OCI-M1 (cell line): Measurements from ENCODE around the gene VWA3A.

Experiments
- DNase-seq: peaks from one replicate; lab custom pipeline; 2025; lab: John Stamatoyannopoulos, UW

VWA3A gene

DNA sequence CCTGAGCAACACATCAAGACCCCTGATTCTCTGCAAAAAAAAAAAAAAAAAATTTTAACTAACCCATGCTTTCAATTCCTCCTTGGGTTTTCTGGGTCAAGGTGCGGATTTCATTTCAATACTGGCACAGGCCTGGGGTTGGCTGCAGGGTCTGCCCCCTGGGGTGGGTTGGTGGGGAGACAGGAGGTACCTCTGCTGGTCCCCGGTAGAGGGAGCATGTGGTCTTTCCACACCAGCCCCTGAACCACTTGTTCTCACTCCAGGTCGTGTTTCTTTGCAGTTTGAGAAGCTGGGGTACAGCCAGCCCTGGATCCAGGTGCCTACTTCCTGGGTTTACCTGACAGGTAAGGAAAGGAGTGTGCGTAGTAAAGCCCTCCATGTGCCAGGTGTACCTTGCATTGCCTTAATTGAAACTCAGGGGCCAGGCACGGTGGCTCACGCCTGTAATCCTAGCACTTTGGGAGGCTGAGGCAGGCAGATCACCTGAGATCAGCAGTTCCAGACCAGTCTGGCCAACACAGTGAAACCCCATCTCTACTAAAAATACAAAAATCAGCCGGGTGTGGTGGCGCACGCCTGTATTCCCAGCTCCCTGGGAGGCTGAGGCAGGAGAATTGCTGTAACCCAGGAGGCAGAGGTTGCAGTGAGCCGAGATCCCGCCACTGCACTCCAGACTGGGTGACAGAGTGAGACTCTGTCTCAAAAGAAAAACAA, 91.7 kb downstream of the VWA3A start:
- DNase-seq = no peak

DNA sequence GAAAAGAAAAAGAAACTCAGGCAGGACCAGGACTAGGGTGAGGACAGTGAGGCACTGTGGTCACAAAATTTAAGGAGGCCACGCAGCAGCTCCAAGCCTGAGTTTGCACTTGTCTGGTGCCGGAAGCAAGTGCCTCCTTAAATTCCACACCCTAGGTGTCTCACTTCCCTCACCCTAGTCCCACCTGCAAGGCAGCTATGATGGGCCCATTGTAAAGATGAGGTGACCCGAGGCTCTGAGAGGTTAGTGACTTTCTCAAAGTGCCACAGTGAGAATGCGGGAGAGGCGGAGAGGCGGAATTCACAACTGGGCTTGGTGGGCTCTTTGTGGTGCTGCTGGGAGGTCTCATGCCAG, 92.3 kb downstream of the VWA3A start:
- no peak for DNase-seq

DNA sequence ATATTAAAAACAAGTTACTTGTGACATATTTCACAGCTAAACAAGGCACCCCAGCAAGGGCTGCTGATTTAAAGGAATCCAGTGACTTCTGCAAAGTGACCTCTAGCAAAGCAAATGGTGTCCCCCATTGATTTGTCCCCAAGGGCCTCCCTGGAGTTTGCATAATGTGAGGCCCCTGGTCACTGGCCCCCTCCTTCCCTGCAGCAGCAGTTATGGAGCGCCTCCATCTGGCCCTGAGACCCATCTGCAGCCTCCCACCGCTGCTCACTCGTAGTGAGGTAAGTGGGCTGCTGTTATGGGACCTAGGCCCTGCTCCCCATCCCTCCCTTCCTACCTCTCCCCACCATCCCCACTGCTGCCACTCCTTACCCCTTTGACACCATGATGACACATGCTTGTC, 94.2 kb downstream of the VWA3A start:
- DNase-seq = peak; percentile 18

- DNase-seq = no peak
Observed at GRCh38 chr16:22188267-22188594, 95.9 kb downstream of the VWA3A start.

DNA sequence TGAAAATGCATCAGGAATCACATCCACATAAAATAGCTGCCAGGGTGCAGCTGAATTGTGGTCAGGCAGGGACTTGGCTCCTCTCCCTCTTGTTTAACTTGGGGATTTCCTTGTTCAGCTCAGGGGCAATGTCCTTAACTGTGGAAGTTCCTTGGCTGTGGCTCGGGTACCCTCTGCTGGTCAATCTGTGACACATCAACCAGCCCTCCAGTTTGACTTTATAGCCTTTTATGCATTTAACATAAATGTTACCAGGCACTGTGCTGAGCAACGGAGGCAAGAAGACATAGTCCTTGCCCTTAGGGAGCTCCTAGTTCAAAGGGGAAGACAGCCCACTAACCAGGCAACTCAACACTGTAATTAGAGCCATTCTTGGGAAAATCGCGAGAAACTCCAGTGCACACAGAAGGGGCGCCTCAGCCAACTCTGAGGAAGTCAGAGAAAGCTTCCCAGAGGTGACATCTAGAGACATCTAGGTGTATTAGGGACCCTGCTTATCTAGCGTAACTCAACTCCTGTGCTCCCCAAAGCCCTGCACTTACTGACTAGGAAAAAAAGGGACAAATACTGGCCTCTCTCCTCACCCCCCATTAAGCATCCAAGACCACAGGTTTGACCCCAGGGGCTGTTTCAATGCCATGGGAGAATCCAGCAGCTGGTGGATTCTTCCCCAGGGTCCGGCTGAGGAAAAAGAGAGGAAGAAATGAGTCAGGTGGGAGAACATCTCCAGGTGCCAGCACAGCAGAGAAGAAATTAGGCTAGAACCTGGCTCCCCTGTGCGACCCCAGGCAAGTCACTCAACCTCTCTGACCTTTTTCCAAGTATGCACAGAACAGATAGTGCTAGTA, 96.5 kb downstream of the VWA3A start:
- peak; percentile 87 for DNase-seq

GRCh38 chr16:22189473-22190080, 97.2 kb downstream of the VWA3A start:
- DNase-seq = peak; percentile 22

- DNase-seq = no peak
Observed at GRCh38 chr16:22190081-22190775, 97.9 kb downstream of the VWA3A start.

GRCh38 chr16:22190776-22191531, 98.6 kb downstream of the VWA3A start:
- peak; percentile 100 for DNase-seq

DNA sequence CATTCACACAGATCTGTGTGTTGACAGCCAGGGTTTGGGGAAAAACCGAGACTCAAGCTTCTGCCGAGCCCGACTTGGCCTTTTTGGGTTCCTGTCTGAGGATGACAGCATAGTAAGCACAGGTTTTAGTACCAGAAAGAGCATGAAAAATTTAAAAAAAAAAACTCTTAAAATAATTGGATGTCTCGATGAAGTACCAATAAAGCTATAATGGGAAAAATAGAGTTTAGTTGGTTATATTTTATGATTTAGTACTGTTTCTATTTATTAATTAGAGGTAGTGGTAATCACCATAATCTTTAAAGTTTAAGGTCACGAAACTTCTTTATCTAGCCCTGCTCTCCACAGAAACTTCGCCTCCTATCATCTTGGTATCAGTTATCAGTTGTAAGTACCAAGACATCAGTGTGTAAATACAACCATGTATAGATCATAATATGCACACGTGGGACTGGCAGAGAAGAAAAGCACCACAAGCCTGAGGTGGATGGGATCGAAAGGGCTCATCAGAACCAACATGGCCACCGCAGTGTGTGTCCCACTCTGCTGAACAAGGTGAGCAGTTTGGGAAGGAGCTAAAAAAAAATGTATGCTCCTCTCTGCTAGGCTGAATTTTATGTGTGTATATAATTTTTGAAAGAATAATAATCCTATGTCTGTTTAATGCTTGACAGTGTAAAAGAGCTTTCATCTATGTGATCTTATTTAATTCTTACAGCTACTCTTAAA, 99.4 kb downstream of the VWA3A start:
- DNase-seq = peak; percentile 80

DNA sequence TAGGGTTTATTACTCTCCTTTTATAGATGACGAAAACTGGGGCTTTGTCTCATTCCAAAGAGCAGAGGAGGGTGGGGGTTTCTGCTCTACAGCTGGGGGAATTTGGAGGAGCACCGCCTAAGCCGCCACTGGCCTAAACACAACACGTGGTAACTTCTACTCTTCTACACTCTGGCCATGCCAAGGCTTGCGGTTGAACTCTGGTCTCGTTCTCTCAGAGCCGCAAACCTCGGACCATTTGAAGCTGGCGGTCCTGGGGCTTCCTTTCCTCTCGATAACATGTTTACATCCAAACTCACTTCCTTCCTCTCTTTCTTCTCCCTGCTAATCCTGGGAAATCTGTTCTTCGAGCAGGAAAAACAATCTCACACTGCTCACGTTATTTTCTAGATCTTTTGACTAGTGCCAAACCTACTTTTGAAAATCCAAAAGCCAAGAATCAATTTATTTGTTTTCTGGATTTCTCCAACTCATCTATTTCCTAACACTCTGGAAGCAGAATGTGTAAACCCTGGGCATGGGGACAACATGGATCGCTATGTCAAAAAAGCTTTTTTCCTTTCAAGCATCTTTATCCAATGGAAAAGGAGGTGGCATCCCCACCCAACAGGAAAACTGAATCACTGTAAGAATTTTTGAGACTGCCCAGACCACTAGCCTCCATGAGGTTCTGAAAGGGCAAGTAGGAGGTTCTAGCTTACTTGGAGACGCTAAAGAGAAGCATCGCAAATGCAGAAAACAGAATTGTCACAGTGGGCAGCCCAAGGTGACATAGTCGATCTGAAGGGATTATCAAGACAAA, 100.1 kb downstream of the VWA3A start:
- DNase-seq = peak; percentile 96

GRCh38 chr16:22193063-22193411, 100.7 kb downstream of the VWA3A start:
- no peak for DNase-seq

DNA sequence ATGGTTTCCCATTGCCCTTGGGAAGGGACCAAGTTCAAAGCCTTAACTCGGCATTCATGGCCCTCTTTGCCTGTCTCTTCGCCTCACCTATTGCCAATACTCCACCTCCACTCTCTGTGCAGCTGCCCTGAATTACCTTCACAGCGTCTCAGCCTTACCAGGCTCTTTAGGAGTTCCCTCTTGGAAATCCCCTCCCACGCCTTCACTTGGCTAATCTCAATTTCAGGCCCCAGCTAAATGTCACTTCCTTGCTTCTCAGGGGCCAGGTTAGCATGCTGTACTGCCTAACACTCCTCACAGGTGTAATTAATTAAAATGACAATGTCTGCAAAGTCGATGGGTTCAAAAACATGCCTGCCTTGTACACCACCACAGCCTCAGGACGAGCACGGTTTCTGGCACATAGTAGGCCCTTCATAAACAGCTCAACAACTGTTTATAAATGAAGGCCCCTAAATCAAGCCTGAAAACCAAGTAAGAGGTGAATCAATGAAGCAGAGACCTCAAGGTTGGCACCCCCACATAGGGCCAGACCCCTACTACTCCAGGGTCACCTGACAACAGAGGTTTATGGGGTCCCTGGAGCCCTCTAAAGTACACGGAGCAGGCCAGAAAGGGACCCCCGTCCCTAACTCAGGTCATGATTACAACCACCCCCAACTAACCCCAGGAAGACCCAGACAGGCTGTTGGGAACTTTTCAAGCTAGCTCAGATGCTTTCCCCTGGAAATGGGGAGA, 102.5 kb downstream of the VWA3A start:
- DNase-seq = peak; percentile 36

DNA sequence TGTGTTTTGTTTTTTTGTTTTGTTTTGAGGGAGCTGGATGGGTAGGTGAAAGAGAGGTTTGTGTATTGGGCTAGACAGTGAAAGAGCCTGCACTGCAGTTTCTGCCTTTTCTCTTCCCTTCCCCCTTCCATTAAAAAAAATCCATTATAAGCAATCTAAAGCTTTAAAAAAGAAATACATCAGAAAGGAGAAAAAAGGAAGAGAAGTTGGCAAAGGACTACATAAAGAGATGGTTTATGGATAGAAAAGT, 103.0 kb downstream of the VWA3A start:
- DNase-seq = no peak

- peak; percentile 97 for DNase-seq
Observed at GRCh38 chr16:22195695-22196558, 103.6 kb downstream of the VWA3A start.

DNA sequence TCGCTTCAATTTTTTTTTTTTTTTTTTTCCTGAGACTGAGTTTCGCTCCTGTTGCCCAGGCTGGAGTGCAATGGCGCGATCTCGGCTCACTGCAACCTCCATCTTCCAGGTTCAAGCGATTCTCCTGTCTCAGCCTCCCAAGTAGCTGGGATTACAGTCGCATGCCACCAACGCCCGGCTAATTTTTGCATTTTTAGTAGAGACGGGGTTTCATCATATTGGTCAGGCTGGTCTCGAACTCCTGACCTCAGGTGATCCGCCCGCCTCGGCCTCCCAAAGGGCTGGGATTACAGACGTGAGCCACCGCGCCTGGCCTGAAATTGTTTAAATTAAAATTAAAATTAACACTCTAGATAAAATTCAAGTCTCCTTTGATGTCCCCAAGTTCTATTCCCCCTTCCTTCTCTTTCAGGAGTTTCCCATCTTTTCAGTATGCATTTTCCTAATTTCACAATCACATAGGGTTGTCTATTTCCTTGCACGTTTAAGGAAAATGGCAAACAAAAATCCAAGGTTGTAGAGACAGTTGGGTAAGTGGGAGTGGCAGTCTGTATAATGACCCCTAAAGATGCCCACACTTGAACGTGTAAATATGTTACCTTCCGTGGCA, 104.3 kb downstream of the VWA3A start:
- DNase-seq = peak; percentile 34

DNA sequence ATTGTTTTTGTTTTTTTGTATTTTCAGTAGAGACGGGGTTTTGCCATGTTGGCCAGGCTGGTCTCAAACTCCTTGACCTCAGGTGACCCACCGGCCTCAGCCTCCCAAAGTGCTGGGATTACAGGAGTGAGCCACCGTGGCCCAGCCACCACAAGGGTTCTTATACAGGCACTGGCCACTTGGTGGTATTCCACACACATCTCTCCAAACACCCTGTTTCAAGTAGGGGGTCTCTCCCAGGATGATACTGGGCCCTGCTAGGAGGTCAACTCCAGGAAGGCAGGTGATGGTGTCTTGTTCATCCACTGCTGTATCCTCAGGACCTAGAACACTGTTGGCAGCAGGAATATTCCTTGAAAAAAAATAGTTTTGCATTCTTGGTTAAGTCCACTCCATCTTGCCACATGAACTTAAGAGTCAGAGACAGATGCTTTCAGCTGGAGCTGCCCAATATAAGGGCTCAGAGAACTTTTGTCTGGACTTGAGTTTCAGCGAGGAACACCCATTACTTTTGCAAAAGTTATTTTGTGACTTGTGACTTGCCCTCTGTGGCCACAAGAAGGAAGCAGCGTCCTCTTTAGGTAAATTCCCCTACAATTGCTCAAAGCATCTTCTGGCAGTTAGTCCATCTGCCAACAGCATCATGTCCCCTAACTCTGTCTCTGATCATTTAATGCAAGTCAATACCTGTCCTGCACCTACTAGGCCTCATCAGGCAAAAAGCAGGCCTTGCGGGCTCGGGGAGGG, 106.4 kb downstream of the VWA3A start:
- DNase-seq = peak; percentile 30

GRCh38 chr16:22202261-22202637, 109.9 kb downstream of the VWA3A start:
- no peak for DNase-seq

DNA sequence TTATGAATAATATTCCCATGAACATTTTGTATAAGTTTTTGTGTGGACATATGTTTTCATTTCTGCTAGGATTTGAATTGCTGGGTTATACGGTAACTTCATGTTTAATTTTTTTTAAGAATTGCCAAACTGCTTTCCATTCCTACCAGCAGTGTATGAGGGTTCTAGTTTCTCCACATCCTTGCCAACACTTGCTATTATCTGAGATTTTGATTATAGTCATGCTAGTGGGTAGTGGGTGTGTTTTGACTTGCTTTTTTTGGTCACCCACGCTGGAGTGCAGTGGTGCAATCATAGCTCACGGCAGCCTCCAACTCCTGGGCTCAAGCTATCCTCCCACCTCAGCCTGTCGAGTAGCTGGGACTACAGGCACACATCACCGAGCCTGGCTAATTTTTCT, 110.8 kb downstream of the VWA3A start:
- DNase-seq = no peak
